Suprapubic skin (tissue), 4 donors: ENCODE measurements around the gene KIAA2012.

Source experiments
- EP300 ChIP-seq: sonication (generic); formaldehyde crosslinking; IDR thresholded peaks from one replicate; pipeline ENCODE4 v1.6.1; 2017; ENCODE audit warnings: antibody characterized with exemption
- POLR2A ChIP-seq, 2 donors: fragments of 450-650 bp; IDR thresholded peaks; one replicate each; pipeline ENCODE4 v1.6.1; 2017; ENCODE audit warnings: antibody characterized with exemption in 2 of 2, mild to moderate bottlenecking in 2 of 2, moderate library complexity in 2 of 2
- POLR2AphosphoS5 ChIP-seq, 3 donors: sonication (generic); formaldehyde crosslinking; IDR thresholded peaks; one replicate each; pipeline ENCODE4 v1.6.1; 2017; ENCODE audit warnings: antibody characterized with exemption in 3 of 3
- TF ChIP-seq, protein P1 (sequence below), 2 donors: fragments of 200-600 bp in 1 of 2; fragments of 450-650 bp in 1 of 2; sonication (generic) in 1 of 2; IDR thresholded peaks; one replicate each; pipeline ENCODE4 v1.5.1; 2016 to 2019; ENCODE audit warnings: antibody characterized with exemption in 2 of 2, mild to moderate bottlenecking in 1 of 2, moderate library complexity in 1 of 2

DNA sequence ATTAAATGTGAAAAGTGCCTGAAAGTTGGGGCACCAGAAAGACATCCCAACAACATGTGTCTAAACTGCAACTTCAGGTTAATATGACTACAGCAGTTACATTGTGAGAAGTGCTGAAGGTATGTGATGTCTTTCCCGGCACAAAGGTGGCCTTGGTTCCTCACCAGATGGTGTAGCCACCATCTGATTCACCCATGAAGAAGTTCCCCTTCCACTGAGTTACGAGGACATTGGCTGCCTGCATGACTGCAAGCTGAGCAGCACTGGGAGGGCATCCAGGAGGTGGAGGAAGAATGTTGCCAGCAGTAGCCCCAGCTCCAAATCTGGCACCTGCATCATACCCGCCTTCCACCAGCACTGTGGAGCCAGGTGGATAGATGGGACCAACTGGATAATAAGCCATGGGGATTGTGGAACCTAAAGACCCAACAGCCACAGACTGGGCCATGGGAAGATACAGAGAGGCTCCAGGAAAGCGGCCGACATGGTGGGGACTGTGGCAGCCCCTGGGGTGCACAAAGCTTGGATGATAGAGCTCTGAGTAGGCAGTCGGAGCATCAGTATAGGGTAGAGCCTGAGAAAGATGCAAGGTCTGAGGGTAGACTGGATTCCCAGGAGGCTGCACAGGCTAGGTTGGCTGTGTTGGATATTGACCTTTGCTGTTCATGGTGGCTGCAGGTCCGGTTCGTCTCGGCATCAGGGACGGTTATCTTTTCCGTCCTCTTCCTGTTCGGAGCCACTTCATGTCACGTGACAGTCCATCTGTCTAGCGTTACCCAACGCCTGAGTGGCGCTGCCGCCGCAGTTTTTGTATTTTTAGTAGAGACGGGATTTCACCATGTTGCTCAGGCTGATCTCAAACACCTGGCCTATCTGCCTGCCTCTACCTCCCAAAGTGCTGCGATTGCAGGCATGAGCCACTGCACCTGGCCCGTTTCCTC is 128.4 kb downstream of the KIAA2012 start:
- TF ChIP-seq, protein P1, sequence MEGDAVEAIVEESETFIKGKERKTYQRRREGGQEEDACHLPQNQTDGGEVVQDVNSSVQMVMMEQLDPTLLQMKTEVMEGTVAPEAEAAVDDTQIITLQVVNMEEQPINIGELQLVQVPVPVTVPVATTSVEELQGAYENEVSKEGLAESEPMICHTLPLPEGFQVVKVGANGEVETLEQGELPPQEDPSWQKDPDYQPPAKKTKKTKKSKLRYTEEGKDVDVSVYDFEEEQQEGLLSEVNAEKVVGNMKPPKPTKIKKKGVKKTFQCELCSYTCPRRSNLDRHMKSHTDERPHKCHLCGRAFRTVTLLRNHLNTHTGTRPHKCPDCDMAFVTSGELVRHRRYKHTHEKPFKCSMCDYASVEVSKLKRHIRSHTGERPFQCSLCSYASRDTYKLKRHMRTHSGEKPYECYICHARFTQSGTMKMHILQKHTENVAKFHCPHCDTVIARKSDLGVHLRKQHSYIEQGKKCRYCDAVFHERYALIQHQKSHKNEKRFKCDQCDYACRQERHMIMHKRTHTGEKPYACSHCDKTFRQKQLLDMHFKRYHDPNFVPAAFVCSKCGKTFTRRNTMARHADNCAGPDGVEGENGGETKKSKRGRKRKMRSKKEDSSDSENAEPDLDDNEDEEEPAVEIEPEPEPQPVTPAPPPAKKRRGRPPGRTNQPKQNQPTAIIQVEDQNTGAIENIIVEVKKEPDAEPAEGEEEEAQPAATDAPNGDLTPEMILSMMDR (IDR thresholded peaks at IDR 0.05) = no peak
- no peak for TF ChIP-seq POLR2A (IDR thresholded peaks at IDR 0.05)
- no peak for TF ChIP-seq EP300
- TF ChIP-seq POLR2AphosphoS5 (IDR thresholded peaks at IDR 0.05) = no peak
